Measurements from ENCODE around the gene SUCLG2. TPM values are rescaled to one million over a fixed set of nuclear protein-coding genes. Genes with fewer than 3 reads are reported as not detected.

Gene SUCLG2
- total RNA-seq, 1 donor from 2014 or later: 29.5 TPM

GRCh38 chr3:67402873-67403272 lies 251.5 kb downstream of the SUCLG2 start:
- no peaks in the 10 kb centered on the region for H3K4me1 ChIP-seq
- intact Hi-C loops (cut with DNase I): no loop called here
- no peak overlapping the region for H3K27ac ChIP-seq
- H3K27me3 ChIP-seq: no peaks in the 10 kb centered on the region
- DNase-seq (ENCODE audit: extremely low spot score in 2 of 2): no peak
- no peaks in the 10 kb centered on the region for H3K9me3 ChIP-seq
- peaks cover 0 to 6% of the 10 kb centered on the region in 2 donors for H3K36me3 ChIP-seq
- no peak for TF ChIP-seq POLR2A (IDR thresholded peaks at IDR 0.05)
- TF ChIP-seq POLR2AphosphoS5 (IDR thresholded peaks at IDR 0.05; ENCODE audit: insufficient read depth in 1 of 2, low read depth in 1 of 2): no peak
- no peak for TF ChIP-seq CTCF (IDR thresholded peaks at IDR 0.05)
- H3K4me3 ChIP-seq: no peak overlapping the region

GRCh38 chr3:67401921-67402320 lies 252.5 kb downstream of the SUCLG2 start:
- H3K4me1 ChIP-seq: no peaks in the 10 kb centered on the region
- no peak overlapping the region for H3K4me3 ChIP-seq
- no peak overlapping the region for H3K27ac ChIP-seq
- no peaks in the 10 kb centered on the region for H3K9me3 ChIP-seq
- no peaks in the 10 kb centered on the region for H3K27me3 ChIP-seq
- TF ChIP-seq CTCF (IDR thresholded peaks at IDR 0.05) (no peak), POLR2A (IDR thresholded peaks at IDR 0.05) (no peak), POLR2AphosphoS5 (IDR thresholded peaks at IDR 0.05; ENCODE audit: insufficient read depth in 1 of 2, low read depth in 1 of 2) (no peak)
- intact Hi-C loops (cut with DNase I): no loop called here
- peaks cover 0 to 6% of the 10 kb centered on the region in 2 donors for H3K36me3 ChIP-seq
- DNase-seq (ENCODE audit: extremely low spot score in 2 of 2): no peak

- DNase-seq (ENCODE audit: extremely low spot score in 2 of 2): no peak
- no peaks in the 10 kb centered on the region for H3K4me1 ChIP-seq
- TF ChIP-seq CTCF (IDR thresholded peaks at IDR 0.05): no peak
- no peak for TF ChIP-seq POLR2AphosphoS5 (IDR thresholded peaks at IDR 0.05; ENCODE audit: insufficient read depth in 1 of 2, low read depth in 1 of 2)
- TF ChIP-seq POLR2A (IDR thresholded peaks at IDR 0.05): no peak
- no peaks in the 10 kb centered on the region for H3K27me3 ChIP-seq
- peaks cover 0 to 6% of the 10 kb centered on the region in 2 donors for H3K36me3 ChIP-seq
- H3K4me3 ChIP-seq: no peak overlapping the region
- intact Hi-C loops (cut with DNase I): no loop called here
- no peaks in the 10 kb centered on the region for H3K9me3 ChIP-seq
- no peak overlapping the region for H3K27ac ChIP-seq
Measured at GRCh38 chr3:67400476-67400875, 253.9 kb downstream of the SUCLG2 start.

- intact Hi-C loops (cut with DNase I): no loop called here
- Histone ChIP-seq H3K9me3 (no peaks in the 10 kb centered on the region), H3K4me3 (no peak overlapping the region), H3K27ac (no peak overlapping the region), H3K27me3 (no peaks in the 10 kb centered on the region), H3K36me3 (no peaks in the 10 kb centered on the region), H3K4me1 (no peaks in the 10 kb centered on the region)
- no peak for DNase-seq (ENCODE audit: extremely low spot score in 2 of 2)
- no peak for TF ChIP-seq POLR2AphosphoS5 (IDR thresholded peaks at IDR 0.05; ENCODE audit: insufficient read depth in 1 of 2, low read depth in 1 of 2)
- no peak for TF ChIP-seq CTCF (IDR thresholded peaks at IDR 0.05)
- no peak for TF ChIP-seq POLR2A (IDR thresholded peaks at IDR 0.05)
Measured at GRCh38 chr3:67389176-67389575, 265.2 kb downstream of the SUCLG2 start.

- Histone ChIP-seq H3K9me3 (no peaks in the 10 kb centered on the region), H3K27ac (no peak overlapping the region), H3K4me1 (no peaks in the 10 kb centered on the region), H3K4me3 (no peak overlapping the region), H3K36me3 (no peaks in the 10 kb centered on the region), H3K27me3 (no peaks in the 10 kb centered on the region)
- TF ChIP-seq POLR2A (IDR thresholded peaks at IDR 0.05): no peak
- intact Hi-C loops (cut with DNase I): no loop called here
- DNase-seq (ENCODE audit: extremely low spot score in 2 of 2): no peak
Measured at GRCh38 chr3:67388738-67389137, 265.7 kb downstream of the SUCLG2 start.

- peaks cover 5% of the 10 kb centered on the region for H3K4me1 ChIP-seq
- no peaks in the 10 kb centered on the region for H3K36me3 ChIP-seq
- no peaks in the 10 kb centered on the region for H3K27me3 ChIP-seq
- TF ChIP-seq POLR2AphosphoS5 (IDR thresholded peaks at IDR 0.05; ENCODE audit: insufficient read depth in 1 of 2, low read depth in 1 of 2) (no peak), POLR2A (IDR thresholded peaks at IDR 0.05) (no peak), CTCF (IDR thresholded peaks at IDR 0.05) (no peak)
- no peak overlapping the region for H3K27ac ChIP-seq
- intact Hi-C loops (cut with DNase I): no loop called here
- H3K9me3 ChIP-seq: no peaks in the 10 kb centered on the region
- no peak for DNase-seq (ENCODE audit: extremely low spot score in 2 of 2)
- no peak overlapping the region for H3K4me3 ChIP-seq
Measured at GRCh38 chr3:67386451-67386850, 268.0 kb downstream of the SUCLG2 start.
